ENCODE results near the gene DRGX. TPM values are rescaled to one million over a fixed set of nuclear protein-coding genes. Genes with fewer than 3 reads are reported as not detected.

DRGX gene
- not detected in 2 replicates for total RNA-seq (2014; rRNA removed; shearing (Covaris generic); ENCODE audit: low replicate concordance)

DNA sequence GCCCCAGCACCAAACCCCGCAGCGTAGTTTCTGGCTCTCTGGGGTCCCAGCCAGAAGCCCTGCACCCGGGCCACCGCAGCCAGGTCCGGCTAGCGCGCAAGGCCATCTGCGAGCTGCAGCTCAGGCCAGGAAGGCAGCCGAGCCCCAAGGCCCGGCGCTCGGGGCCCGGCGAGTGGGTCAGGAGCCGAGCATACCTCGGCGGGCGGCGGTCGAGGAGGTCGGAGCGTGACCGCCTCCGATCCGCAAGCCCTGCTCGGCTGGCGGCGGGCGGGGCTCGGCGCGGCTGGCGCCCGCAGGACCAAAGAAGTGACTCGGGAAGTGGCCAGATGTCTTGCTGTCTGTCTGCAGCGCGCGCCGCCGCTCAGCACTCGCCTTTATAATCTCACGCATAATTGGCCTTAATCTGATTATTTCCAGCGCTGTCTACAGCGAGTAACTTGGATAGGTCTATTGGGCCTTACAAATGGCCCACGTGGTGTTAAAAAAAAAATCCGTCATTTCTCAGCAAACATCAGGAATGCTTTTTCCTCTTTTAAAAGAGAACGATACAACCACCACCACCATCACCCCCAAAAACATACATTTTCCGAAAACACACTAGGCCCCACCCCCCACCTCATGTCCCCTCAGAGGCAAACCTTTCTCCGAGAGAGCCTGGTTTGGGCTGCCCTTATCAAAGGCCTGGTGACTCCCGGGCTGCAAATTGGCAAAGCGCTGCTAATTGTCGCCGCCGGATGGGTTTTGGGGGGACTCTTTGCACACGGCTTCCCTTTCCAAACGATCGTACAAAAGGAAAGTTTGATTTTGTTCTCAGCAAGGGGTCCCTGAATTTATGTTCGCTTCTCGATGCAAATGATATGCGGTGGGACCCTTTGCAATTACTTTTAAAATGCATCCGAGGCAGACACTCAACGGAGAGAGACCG, at the start of gene DRGX:
Gene DRGX (minus strand): TSS at position 349 of the 925 bp plus-strand sequence. CDS start 649 bp downstream, outside the sequence.
- H3K27me3 ChIP-seq (ENCODE audit: low read length) = no peaks in the 10 kb centered on the region
- H3K9ac ChIP-seq (ENCODE audit: low read length) = no peak within 1 kb of the TSS
- H2AFZ ChIP-seq (ENCODE audit: low read length) = no peak within 1 kb of the TSS
- no peaks in the 10 kb centered on the region for H3K9me3 ChIP-seq (ENCODE audit: low read length)
- no peak within 1 kb of the TSS for H3K4me2 ChIP-seq (ENCODE audit: low read depth, low read length, poor library complexity, severe bottlenecking)
- no peak within 1 kb of the TSS for H3K4me3 ChIP-seq (ENCODE audit: low read length)
- H3K79me2 ChIP-seq (ENCODE audit: low read length) = no peaks in the 10 kb centered on the region
- H4K20me1 ChIP-seq (ENCODE audit: insufficient read depth, low read depth, low read length) = no peaks in the 10 kb centered on the region
- no peaks in the 10 kb centered on the region for H3K4me1 ChIP-seq (ENCODE audit: low read length)
- H3K9me2 ChIP-seq (replicated peaks; ENCODE audit: insufficient read depth, low read length) = no peaks in the 10 kb centered on the region
- no peak within 1 kb of the TSS for H3K27ac ChIP-seq (ENCODE audit: low read length)
- DNase-seq = no peak
- H3K36me3 ChIP-seq (ENCODE audit: insufficient read depth, low read length) = no peaks in the 10 kb centered on the region

DNA sequence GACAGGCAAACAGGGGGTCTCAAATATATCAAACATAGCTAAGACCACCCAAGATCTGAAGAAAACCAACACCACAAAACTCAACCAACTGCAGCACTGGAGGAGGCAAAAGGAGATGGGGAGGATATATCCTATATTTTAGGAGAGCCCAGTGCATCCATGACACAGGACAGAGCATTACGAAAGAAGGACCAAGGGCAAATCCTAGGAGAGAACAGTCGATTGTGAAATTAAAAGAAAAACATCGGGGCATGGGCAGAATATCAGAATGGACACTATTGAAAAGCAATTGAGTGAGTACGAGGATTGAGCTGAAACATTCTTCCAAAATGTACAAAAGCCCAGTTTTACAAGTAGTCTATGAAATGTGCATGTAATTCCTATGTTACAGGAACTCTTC, 48.5 kb upstream of the DRGX start:
- Histone ChIP-seq H3K36me3 (ENCODE audit: insufficient read depth, low read length) (no peaks in the 10 kb centered on the region), H3K27ac (ENCODE audit: low read length) (no peak overlapping the region), H3K9me3 (ENCODE audit: low read length) (no peaks in the 10 kb centered on the region), H2AFZ (ENCODE audit: low read length) (no peak overlapping the region), H3K9ac (ENCODE audit: low read length) (no peak overlapping the region), H3K9me2 (replicated peaks; ENCODE audit: insufficient read depth, low read length) (no peaks in the 10 kb centered on the region), H3K4me1 (ENCODE audit: low read length) (no peaks in the 10 kb centered on the region), H3K4me2 (ENCODE audit: low read depth, low read length, poor library complexity, severe bottlenecking) (no peak overlapping the region), H4K20me1 (ENCODE audit: insufficient read depth, low read depth, low read length) (no peaks in the 10 kb centered on the region), H3K27me3 (ENCODE audit: low read length) (no peaks in the 10 kb centered on the region), H3K79me2 (ENCODE audit: low read length) (no peaks in the 10 kb centered on the region), H3K4me3 (ENCODE audit: low read length) (no peak overlapping the region)
- DNase-seq = no peak

DNA sequence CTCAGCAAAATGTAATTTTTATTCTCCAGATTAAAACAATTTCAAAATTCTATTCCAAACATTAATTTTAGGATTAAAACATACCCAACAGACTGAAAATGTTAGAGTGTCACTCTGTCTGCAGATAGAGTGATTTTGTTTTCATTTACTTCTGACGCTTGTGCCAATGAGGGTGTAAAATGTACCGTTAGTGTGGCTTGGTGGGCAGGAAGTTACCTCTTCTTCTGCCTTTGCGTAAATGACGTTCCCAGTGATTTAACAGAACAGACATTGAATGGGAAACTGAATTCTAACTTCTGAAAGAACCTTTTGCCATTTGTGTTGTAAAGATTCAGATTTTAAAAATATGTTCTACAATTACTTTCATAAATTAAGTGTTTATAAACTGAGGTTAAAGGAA, 47.0 kb upstream of the DRGX start:
- H3K4me2 ChIP-seq (ENCODE audit: low read depth, low read length, poor library complexity, severe bottlenecking) = no peak overlapping the region
- H2AFZ ChIP-seq (ENCODE audit: low read length) = no peak overlapping the region
- H3K9me2 ChIP-seq (replicated peaks; ENCODE audit: insufficient read depth, low read length) = no peaks in the 10 kb centered on the region
- H3K36me3 ChIP-seq (ENCODE audit: insufficient read depth, low read length) = no peaks in the 10 kb centered on the region
- no peaks in the 10 kb centered on the region for H4K20me1 ChIP-seq (ENCODE audit: insufficient read depth, low read depth, low read length)
- H3K79me2 ChIP-seq (ENCODE audit: low read length) = no peaks in the 10 kb centered on the region
- no peaks in the 10 kb centered on the region for H3K9me3 ChIP-seq (ENCODE audit: low read length)
- no peak overlapping the region for H3K4me3 ChIP-seq (ENCODE audit: low read length)
- no peak for DNase-seq
- H3K27me3 ChIP-seq (ENCODE audit: low read length) = no peaks in the 10 kb centered on the region
- H3K4me1 ChIP-seq (ENCODE audit: low read length) = no peaks in the 10 kb centered on the region
- no peak overlapping the region for H3K27ac ChIP-seq (ENCODE audit: low read length)
- no peak overlapping the region for H3K9ac ChIP-seq (ENCODE audit: low read length)

DNA sequence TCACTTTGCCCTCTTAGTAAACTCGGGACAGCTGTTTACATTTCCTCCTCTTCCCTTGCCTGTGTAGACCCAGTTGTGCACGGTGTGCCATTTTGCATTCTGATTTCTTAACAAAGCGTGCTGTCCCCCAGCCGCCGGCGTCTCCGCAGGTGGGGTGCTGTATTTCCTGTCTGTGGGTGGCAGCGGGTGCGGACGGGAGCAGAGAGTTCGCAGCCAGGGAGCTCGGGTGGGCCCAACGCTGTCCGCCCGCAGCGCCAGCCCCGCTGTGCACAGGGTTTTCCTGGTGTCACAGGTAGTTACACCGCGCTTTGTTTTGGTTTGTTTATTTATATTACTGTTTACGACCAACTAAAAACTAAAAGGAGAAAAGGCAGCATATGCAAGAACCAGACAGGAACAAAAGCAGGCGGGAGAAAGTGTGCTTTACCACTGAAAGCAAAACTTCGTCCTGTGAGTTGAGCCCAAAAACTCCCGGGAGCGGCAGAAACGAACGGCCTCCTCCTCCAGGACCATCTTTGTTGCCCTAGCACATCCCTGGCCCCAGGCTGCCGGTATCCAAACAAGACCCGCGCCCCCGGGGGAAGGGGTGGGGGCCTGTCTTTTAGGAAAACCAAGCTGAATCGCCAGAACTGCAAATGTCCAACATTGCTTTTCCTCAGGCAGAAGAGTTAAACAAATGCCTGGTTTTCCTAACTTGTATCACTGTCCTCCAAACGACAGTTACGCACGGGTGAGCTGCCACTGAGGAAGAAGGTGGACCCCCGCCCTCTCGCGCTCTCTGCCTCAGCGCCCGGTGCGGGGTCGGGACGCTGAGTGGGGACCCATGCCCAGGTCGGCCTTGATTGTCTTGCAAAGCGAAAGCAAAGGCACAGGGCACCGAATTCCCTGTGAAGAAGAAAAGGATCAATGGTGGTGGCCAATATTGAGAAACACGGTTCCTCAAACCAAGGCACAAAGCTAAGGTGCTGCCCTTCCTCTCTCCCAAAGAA, 45.9 kb upstream of the DRGX start:
- Histone ChIP-seq H3K9me3 (ENCODE audit: low read length) (no peaks in the 10 kb centered on the region), H3K27ac (ENCODE audit: low read length) (no peak overlapping the region), H3K27me3 (ENCODE audit: low read length) (no peaks in the 10 kb centered on the region), H3K4me2 (ENCODE audit: low read depth, low read length, poor library complexity, severe bottlenecking) (no peak overlapping the region), H3K9me2 (replicated peaks; ENCODE audit: insufficient read depth, low read length) (no peaks in the 10 kb centered on the region), H3K79me2 (ENCODE audit: low read length) (no peaks in the 10 kb centered on the region), H4K20me1 (ENCODE audit: insufficient read depth, low read depth, low read length) (no peaks in the 10 kb centered on the region), H2AFZ (ENCODE audit: low read length) (no peak overlapping the region), H3K4me3 (ENCODE audit: low read length) (no peak overlapping the region), H3K36me3 (ENCODE audit: insufficient read depth, low read length) (no peaks in the 10 kb centered on the region), H3K9ac (ENCODE audit: low read length) (no peak overlapping the region), H3K4me1 (ENCODE audit: low read length) (no peaks in the 10 kb centered on the region)
- no peak for DNase-seq

DNA sequence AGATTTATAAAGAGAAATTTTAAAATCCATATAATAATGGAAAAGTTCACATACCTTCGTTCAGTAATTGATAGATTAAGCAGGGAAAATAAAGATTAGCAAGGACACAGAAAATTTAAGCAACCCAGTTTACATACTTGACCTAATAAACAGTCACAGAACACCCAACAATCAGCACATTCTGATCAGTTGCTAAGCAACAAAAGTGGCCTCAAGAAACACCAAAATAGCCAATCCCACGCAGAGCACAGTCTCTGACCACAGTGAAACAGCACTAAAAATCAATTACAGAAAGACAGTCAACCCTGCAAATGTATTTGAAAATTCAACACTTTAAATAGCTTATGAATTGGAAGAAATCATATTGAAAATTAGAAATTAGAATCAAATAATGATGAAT, 39.3 kb upstream of the DRGX start:
- H3K9ac ChIP-seq (ENCODE audit: low read length) = no peak overlapping the region
- H3K36me3 ChIP-seq (ENCODE audit: insufficient read depth, low read length) = no peaks in the 10 kb centered on the region
- no peak for DNase-seq
- no peaks in the 10 kb centered on the region for H3K79me2 ChIP-seq (ENCODE audit: low read length)
- H4K20me1 ChIP-seq (ENCODE audit: insufficient read depth, low read depth, low read length) = no peaks in the 10 kb centered on the region
- no peaks in the 10 kb centered on the region for H3K4me1 ChIP-seq (ENCODE audit: low read length)
- no peaks in the 10 kb centered on the region for H3K9me2 ChIP-seq (replicated peaks; ENCODE audit: insufficient read depth, low read length)
- H3K4me3 ChIP-seq (ENCODE audit: low read length) = no peak overlapping the region
- H3K27ac ChIP-seq (ENCODE audit: low read length) = no peak overlapping the region
- H3K27me3 ChIP-seq (ENCODE audit: low read length) = no peaks in the 10 kb centered on the region
- H3K4me2 ChIP-seq (ENCODE audit: low read depth, low read length, poor library complexity, severe bottlenecking) = no peak overlapping the region
- H2AFZ ChIP-seq (ENCODE audit: low read length) = no peak overlapping the region
- H3K9me3 ChIP-seq (ENCODE audit: low read length) = no peaks in the 10 kb centered on the region

DNA sequence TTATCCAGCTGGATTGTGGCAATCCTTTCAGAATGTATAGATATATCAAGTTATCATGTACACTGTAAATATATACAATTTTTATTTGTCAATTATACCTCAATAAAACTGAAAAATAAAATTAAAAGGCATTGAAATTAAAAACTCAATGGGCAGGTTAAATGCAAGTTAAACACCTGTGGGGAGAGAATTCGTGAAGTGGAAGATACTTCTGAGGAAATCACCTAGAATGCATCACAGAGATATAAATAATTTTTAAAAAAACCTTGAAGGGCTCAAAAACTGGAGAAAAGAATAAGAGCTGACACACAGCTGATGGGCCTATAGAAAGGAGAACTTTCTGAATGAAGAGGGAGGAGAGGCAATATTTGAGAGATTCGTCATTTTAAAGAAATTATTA, 37.2 kb upstream of the DRGX start:
- Histone ChIP-seq H2AFZ (ENCODE audit: low read length) (no peak overlapping the region), H3K36me3 (ENCODE audit: insufficient read depth, low read length) (no peaks in the 10 kb centered on the region)

DNA sequence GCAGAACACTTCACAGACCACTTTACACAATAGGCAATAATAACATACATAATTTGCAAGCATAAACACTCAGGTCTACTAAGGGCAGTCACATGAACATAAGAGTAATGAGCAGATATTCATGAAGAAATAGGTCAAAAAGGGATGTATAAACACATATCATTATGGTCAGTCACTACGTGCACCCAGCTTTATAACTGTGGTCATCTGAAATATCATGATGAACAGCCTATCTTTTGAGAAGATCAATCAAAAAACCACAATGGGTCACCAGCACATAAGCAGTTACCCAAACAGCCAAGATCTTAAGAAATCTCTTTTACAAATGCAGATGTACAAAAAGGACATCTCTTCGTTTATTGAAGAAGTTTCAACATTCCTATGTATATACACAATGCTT, 35.5 kb upstream of the DRGX start:
- Histone ChIP-seq H4K20me1 (ENCODE audit: insufficient read depth, low read depth, low read length) (no peaks in the 10 kb centered on the region), H3K36me3 (ENCODE audit: insufficient read depth, low read length) (no peaks in the 10 kb centered on the region), H3K9ac (ENCODE audit: low read length) (no peak overlapping the region), H3K4me3 (ENCODE audit: low read length) (no peak overlapping the region), H3K4me2 (ENCODE audit: low read depth, low read length, poor library complexity, severe bottlenecking) (no peak overlapping the region), H3K27ac (ENCODE audit: low read length) (no peak overlapping the region), H3K4me1 (ENCODE audit: low read length) (no peaks in the 10 kb centered on the region), H3K27me3 (ENCODE audit: low read length) (no peaks in the 10 kb centered on the region), H3K79me2 (ENCODE audit: low read length) (no peaks in the 10 kb centered on the region), H3K9me2 (replicated peaks; ENCODE audit: insufficient read depth, low read length) (no peaks in the 10 kb centered on the region), H3K9me3 (ENCODE audit: low read length) (no peaks in the 10 kb centered on the region), H2AFZ (ENCODE audit: low read length) (no peak overlapping the region)
- no peak for DNase-seq

More for the DNA sequence above, 37.2 kb upstream of the DRGX start:
- no peak for DNase-seq
- Histone ChIP-seq H3K4me1 (ENCODE audit: low read length) (no peaks in the 10 kb centered on the region), H3K9me2 (replicated peaks; ENCODE audit: insufficient read depth, low read length) (no peaks in the 10 kb centered on the region), H3K4me3 (ENCODE audit: low read length) (no peak overlapping the region), H3K27ac (ENCODE audit: low read length) (no peak overlapping the region), H3K4me2 (ENCODE audit: low read depth, low read length, poor library complexity, severe bottlenecking) (no peak overlapping the region), H3K27me3 (ENCODE audit: low read length) (no peaks in the 10 kb centered on the region), H3K79me2 (ENCODE audit: low read length) (no peaks in the 10 kb centered on the region), H3K9me3 (ENCODE audit: low read length) (no peaks in the 10 kb centered on the region), H4K20me1 (ENCODE audit: insufficient read depth, low read depth, low read length) (no peaks in the 10 kb centered on the region), H3K9ac (ENCODE audit: low read length) (no peak overlapping the region)

DNA sequence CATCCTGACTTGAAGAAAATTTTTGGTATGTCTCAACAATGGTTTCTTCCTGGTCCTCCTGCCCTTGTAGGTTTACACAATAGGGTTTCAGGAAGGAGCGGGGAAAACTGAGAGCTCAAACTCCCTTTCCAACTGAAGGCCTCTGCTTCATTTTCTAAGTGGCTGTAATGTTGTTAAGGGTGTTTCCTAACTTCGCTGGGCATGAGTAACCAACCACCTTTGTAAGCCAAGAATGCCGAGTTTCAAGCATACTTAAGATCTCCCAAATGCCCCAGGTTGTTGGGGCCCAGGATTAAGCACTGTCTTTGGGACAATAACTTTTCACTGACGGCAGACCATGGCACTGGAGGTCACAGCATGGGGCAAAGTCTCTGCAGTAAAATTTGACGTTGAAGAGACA, 33.6 kb upstream of the DRGX start:
- H4K20me1 ChIP-seq (ENCODE audit: insufficient read depth, low read depth, low read length) = no peaks in the 10 kb centered on the region
- no peak for DNase-seq

More for the DNA sequence above, 33.6 kb upstream of the DRGX start:
- no peak overlapping the region for H3K4me3 ChIP-seq (ENCODE audit: low read length)
- H3K4me2 ChIP-seq (ENCODE audit: low read depth, low read length, poor library complexity, severe bottlenecking) = no peak overlapping the region
- H3K27me3 ChIP-seq (ENCODE audit: low read length) = no peaks in the 10 kb centered on the region
- H3K9ac ChIP-seq (ENCODE audit: low read length) = no peak overlapping the region
- no peaks in the 10 kb centered on the region for H3K9me2 ChIP-seq (replicated peaks; ENCODE audit: insufficient read depth, low read length)
- H3K27ac ChIP-seq (ENCODE audit: low read length) = no peak overlapping the region
- no peaks in the 10 kb centered on the region for H3K36me3 ChIP-seq (ENCODE audit: insufficient read depth, low read length)
- H3K79me2 ChIP-seq (ENCODE audit: low read length) = no peaks in the 10 kb centered on the region
- no peak overlapping the region for H2AFZ ChIP-seq (ENCODE audit: low read length)
- no peaks in the 10 kb centered on the region for H3K4me1 ChIP-seq (ENCODE audit: low read length)
- H3K9me3 ChIP-seq (ENCODE audit: low read length) = no peaks in the 10 kb centered on the region

Data from Karpas-422 (cell line).